Right hindlimb (tissue), 1 donor: Measurements from ENCODE around the gene MED16.
"Not testable (repeated sequence)": the region's sequence is repeated elsewhere in the genome, so short reads cannot be mapped to it uniquely, and the experiment has no call there.

Experiments used
- DNase-seq: peaks from one replicate; pipeline ENCODE4 v3.0.0-alpha.2; 2018

MED16 gene

DNA sequence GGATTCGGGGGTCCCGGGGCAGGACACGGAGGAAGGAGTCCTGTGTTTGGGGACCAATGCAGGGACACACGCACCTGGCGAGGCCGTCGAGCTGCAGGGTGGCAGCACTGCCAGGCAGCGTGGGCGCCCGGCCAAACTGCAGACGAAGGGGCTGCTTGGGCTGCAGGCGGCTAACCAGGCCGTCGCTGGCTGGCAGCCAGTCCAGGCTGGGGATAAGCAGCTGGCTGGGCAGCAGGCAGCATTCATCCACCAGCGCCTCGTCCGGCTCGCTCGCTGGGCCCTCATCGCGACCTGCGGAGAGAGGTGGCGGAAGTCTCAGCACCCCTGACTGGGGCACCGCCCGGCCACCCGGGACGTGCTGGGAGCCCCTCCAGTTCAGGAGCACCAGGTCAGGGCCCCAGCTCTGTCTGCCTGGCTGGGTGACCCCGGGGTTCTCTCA lies 22.0 kb downstream of the MED16 start:
- peak; percentile 68 for DNase-seq

DNA sequence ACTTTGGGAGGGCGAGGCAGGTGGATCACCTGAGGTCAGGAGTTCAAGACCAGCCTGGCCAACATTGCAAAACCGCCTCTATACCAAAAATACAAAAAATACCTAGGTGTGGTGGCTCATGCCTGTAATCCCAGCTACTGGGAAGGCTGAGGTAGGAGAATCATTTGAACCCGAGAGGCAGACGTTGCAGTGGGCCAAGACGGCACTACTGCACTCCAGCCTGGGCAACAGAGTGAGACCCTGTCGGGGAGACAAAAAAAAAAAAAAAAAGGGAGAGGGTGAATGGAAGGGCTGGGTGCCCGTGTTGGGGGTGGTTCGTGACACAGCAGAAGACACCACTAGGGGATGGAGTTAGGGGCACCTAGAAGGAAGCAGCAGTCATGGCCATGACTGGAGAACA lies 22.7 kb downstream of the MED16 start:
- DNase-seq = no peak

DNA sequence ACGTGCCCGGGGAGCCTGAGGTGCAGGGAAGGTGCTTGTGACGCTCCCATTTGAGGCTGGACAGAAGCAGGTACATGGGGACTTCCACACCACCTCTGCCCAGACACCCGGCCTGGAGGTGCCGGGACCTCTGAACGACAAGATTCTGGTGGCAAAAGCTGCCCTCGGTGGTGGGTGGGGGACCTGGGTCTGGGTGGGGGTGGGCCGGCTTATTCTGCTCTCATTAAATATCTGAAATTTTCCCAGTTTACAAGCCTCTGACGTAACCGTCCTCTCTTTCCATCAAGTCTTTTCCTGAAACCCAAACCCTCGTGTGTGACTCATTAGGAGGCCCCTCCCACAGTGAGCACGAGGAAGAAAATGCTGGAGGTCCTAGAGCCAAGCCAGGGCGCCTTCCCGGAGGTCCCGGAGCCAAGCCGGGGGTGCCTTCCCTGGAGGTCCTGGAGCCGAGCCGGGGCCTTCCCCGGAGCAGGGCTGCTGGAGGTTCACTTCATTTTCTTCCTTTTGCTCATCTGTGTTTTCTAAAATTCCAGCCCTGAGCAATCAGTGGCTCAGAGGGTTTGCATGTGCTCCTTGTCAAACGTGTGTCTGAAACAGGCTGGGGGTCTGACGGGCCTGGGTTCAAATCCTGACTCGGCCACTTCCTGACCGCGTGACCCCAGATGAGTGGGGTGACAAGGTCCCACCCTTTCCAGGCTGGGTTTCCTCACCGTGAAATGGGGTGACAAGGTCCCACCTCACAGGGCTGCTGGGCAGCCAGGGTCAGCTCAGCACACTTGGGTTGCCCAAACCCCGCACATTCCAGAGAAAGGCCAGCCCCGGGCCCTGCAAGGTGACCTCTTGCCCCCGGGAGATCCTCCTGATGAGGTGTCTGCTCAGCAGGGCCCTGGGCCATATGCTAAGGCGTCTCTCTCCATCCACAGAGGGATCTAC lies 23.5 kb downstream of the MED16 start:
- peak; percentile 77 for DNase-seq

DNA sequence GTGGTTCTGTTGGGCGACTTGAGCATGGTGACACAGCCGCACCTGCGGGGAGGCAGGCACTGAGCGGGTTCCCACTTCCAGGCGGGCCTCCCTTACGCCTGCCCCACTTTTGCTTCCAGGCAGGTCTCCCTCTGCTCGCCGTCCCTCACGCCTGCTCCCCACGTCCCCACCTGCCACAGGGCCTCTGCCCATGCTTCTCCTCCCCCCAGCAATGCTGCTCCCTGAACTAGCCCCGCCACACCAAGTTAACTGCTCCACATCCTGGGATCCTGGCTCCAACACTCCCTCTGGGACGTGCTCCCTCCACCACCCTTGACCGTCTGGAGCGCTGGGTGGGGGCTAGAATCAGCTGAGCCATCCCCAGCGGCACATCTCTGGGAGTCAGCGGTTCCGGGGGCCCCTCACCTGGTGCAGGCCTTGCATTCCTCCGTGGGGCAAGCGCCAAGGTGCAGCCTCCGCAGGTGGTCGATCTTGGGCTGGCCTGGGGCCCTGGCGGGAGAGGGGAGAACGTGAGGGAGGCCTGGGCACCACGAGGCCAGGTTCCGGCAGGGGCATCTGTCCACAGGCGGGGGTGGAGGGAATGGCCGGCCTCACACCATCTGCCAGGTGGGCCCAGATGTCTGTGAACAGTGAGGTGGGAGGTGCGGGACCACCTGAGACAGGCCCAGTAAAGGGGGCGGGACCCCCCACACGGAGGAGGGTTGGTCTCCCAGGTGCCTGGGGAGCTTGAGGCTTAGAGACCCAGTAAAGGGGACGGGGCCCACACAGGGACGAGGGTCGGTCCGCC lies 24.3 kb downstream of the MED16 start:
- no peak for DNase-seq

DNA sequence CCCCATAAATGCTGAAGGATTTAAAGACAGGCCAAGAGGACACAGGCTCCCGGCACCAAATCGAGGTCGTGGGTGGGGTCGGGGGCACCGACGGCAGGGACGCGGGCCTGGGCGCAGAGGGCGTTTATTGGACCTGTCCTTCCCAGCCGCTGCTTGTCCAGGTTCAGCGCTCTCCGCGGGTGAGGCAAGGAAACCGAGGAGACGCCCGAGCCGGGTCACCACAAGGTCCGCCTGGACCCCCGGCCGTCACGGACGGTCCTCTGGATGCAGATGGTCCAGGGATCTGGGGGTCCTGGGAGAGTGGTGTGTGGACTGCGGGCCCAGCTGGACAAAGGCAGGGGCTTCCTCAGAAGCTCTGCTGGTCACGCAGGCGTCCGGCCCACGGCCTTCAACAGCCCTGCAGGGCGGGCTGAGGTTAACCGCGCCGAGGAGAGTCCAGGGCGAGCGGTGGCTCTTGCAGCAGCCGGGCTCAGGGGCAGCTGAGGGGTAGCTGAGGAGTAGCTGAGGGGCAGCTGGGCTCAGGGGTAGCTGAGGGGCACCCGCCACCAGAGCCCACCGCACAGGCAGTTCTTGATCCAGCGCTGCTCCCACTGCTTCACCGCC lies 25.0 kb downstream of the MED16 start:
- no peak for DNase-seq

DNA sequence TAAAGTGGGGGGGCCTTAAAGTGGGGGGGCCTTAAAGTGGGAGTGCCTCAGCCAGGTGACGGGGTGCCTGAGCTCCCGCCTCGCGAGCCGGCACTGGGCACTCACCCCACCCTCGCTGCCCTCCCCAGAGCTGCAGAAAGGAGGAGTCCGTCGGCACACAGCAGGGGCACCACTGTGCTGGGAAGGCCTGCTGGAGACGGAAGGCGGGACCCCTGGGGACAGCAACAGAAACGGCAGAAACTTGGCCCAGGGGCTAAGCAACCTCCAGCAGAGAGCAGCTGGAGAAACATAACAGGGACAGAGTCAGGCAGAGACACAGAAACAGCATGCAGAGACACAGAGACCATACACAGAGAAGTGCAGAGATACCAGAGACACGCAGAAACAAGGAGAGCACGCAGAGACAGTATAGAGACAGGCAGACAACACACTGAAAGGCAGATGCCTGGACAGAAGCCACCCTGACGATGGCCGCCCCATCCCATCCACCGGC lies 25.6 kb downstream of the MED16 start:
- DNase-seq = no peak

DNA sequence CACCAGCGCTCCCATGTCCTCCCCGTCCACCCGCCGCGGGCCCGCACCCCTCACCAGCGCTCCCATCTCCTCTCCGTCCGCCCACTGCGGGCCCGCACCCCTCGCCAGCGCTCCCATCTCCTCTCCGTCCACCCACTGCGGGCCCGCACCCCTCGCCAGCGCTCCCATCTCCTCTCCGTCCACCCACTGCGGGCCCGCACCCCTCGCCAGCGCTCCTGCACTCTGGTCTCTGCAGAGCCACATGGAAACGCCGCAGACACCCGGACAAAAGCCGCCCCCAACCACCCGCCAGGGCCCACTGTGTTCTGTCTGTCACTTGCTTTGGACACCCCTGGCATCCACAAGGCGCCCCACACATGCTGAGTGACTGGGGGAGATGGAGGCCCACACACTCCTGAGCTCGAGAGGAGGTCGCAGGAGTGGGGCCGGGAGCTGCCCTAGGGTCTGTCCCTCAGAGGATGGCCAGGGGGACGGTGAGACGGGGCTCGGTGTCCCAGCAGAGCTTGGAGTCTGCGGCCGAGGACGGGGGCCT lies 26.2 kb downstream of the MED16 start:
- no peak for DNase-seq

DNA sequence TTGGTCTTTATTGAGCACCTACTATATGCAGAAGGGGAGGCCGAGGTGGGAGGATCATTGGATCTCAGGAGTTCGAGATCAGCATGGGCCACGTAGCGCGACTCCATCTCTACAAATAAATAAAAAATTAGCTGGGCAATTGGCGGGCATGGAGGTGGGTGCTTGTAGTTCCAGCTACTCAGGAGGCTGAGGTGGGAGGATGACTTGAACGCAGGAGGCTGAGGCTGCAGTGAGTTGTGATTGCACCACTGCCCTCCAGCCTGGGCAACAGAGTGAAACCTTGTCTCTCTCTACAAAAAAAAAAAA lies 29.7 kb downstream of the MED16 start:
- no peak for DNase-seq

DNA sequence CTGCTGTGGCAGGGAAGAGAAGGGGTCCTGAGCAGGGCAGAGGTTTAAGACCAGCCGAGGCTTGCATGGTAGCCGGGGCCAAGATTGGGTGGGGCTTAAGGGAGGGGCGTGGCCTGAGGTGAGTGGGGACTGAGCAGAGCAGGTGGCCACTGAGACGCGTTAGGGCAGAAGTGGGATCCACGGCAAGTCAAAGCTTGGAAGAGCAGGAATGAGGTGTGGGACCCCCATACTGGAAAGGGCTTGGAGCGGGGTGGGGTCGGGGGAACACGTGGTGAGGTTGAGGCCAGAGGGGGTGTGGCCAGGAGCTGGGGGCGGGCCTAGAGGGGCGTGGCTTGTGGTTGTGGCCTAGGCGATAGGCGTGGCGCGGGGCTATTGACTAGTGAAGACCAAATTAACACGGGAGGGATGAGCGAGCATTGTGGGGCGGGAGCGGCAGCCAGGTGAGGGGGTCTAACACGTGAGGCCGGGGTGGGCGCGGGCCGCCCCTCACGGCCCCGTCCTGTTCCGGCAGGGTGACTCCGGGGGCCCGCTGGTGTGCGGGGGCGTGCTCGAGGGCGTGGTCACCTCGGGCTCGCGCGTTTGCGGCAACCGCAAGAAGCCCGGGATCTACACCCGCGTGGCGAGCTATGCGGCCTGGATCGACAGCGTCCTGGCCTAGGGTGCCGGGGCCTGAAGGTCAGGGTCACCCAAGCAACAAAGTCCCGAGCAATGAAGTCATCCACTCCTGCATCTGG lies 30.2 kb downstream of the MED16 start:
- peak; percentile 65 for DNase-seq

DNA sequence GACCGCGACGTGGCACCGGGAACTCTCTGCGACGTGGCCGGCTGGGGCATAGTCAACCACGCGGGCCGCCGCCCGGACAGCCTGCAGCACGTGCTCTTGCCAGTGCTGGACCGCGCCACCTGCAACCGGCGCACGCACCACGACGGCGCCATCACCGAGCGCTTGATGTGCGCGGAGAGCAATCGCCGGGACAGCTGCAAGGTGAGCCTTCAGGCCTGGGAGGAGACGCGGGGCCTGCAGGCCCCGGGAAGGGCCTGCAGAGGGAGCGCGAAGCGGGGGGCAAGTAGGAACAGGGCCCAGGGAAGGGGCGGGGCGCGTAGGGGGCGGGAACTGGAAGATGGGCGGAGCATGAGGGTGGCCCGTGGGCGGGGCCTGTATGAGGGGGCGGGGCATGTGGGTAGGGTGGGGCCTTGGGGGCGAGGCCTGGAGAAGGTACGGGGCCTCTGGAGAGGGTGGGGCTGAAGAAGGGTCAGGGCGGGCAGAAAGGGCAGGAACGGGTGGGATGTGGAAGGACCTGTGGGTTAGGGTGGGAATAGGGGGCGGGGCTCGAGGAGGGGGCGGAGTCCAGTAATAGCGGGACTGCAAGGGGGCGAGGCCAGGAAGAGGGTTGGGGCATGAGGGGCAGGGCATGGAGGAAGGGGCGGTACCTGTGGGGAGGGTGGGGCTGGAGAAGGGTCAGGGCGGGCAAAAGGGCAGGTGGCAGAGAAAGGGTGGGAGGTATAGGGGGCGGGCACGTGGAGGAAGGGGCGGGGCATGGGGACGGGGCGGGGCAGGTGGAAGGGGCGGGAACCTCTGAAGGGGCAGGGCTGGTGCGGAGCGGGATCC lies 31.0 kb downstream of the MED16 start:
- no peak for DNase-seq

DNA sequence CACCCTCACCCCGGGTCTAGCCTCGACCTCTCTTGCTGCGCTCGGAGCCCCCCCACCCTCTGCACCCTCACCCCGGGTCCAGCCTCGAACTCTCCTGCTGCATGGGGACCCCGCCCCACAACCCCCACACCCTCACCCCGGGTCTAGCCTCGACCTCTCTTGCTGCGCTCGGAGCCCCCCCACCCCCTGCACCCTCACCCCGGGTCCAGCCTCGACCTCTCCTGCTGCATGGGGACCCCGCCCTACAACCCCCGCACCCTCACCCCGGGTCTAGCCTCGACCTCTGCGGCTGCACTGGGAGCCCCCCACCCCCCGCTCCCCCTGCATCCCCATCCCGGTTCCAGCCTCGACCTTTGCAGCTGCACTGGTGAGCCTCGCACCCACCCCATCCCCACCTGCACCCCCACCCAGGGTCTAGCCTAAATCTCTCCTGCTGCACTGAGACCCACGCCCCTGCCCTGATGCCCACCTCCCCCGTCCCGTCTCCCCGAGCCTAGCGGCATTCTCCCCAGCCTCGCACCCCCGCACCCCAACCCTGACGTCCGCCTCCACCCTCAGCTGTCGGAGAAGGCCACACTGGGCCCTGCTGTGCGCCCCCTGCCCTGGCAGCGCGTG lies 31.7 kb downstream of the MED16 start:
- peak; percentile 18 for DNase-seq

DNA sequence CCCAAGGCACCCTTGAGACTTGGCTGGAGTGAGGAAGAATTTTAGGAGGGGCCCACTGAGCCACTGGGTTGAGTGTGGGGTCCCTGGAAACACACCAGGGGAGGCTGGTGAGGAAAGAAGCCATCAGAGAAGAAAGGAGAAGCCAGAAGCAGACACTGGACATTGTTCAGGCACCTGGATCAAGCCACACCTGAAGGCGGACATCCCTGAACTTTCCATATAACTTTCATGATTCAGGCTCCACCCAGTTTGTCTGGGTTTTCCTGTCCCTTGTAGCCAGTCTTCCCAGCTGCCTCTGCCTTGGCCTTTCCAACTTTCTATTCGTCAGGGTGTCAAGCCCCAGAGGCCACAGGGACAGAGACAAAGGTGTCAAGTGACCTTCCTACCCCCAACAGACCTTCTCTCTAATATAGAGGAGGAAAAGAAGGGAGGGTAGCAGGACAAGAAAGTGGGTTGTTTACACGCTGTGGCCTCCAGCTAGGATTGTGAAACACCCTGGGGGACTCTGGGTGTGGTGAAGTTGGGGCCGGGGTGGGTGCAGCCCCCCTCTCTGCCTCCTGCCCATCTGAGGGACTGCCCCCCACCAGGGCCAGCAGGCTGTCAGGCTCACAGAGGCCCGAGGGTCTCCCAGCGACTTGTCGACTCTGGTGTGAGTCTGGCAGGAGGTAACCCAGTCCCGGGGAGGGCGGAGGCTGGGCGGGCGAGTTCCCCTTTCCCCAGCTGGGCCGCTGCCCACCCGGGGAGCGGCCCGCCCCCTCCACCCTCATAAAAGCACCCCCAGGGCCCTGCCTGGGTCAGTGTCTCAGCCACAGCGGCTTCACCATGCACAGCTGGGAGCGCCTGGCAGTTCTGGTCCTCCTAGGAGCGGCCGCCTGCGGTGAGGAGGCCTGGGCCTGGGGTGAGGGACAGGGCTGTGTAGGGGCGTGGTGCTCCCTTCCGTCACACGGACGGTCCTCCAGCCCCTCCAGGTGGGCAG lies 33.8 kb downstream of the MED16 start, which contains the start of gene CFD:
TSS of gene CFD (plus strand) at position 797 of the 976 bp plus-strand sequence. CDS start at position 823, 26 bp downstream.
- peak; percentile 25 for DNase-seq

DNA sequence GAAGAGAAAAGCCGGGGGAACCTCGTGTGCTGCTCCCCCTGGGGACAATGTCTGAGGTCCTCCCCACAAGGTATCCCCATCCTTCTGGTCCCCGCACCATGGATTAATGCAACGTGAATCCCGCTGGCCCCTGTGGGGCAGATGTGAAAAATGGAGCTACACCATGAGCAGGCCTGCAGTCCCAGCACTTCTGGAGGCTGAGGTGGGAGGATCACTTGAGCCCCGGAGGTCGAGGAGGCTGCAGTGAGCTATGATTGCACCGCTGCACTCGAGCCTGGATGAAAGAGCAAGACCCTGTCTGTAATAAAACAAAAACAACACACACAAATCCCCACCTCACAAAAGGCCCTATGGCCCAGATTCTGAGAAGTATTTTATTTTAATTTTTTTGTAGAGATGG lies 34.7 kb downstream of the MED16 start:
- no peak for DNase-seq

DNA sequence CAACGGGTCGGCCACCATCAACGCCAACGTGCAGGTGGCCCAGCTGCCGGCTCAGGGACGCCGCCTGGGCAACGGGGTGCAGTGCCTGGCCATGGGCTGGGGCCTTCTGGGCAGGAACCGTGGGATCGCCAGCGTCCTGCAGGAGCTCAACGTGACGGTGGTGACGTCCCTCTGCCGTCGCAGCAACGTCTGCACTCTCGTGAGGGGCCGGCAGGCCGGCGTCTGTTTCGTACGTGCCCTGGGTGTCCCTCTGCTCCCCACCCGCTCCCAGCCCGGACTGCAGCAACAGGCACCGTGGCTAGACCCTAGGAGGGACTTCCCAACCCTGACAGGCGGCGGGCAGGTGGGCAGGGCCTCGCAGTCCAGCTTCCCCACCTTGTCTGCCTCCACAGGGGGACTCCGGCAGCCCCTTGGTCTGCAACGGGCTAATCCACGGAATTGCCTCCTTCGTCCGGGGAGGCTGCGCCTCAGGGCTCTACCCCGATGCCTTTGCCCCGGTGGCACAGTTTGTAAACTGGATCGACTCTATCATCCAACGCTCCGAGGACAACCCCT lies 37.3 kb downstream of the MED16 start:
- peak; percentile 20 for DNase-seq

DNA sequence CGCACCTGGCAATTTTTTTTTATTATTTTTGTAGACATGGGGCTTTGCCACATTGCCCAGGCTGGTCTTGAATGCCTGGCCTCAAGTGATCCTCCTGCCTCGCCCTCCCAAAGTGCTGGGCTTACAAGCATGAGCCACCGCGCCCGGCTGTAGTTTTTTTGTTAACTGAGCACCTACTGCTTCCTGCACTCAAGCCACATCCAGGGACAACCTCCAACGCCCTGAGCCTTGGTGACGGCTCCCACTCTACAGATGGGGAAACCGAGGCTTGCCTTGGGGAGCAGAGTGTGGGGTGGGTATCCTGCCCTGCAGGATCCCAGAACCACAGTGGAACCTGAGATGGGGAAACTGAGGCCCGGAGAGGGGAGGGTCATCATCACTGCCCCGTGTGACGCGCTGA lies 37.8 kb downstream of the MED16 start:
- DNase-seq = no peak

DNA sequence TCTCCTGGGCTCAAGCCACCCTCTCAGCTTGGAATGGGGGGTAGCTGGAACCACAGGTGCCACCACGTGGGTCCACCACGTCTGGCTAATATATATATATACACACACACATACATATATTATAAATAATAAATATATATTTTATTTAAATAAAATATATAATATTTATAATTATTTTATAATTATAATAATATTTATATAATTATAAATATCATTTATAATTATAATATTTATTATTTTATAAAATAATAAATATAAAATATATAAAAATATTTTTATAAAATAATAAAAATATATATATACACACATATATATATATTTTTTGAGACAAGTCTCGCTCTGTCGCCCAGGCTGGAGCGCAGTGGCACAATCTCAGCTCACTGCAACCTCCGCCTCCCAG lies 38.4 kb downstream of the MED16 start:
- no peak for DNase-seq

DNA sequence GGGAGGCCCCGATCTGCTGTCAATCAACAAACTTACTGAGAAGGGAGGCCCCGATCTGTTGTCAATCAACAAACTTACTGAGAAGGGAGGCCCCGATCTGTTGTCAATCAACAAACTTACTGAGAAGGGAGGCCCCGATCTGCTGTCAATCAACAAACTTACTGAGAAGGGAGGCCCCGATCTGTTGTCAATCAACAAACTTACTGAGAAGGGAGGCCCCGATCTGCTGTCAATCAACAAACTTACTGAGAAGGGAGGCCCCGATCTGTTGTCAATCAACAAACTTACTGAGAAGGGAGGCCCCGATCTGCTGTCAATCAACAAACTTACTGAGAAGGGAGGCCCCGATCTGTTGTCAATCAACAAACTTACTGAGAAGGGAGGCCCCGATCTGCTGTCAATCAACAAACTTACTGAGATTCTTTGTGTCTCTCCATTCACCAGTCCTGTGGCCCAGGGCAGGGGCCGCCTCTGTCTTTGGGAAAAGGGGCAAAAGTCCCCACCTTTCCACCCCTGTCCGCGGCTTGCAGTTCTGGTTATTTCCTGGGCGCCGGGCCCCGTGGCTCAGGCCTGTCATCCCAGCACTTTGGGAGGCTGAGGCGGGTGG lies 39.3 kb downstream of the MED16 start:
- DNase-seq = not testable (repeated sequence)

DNA sequence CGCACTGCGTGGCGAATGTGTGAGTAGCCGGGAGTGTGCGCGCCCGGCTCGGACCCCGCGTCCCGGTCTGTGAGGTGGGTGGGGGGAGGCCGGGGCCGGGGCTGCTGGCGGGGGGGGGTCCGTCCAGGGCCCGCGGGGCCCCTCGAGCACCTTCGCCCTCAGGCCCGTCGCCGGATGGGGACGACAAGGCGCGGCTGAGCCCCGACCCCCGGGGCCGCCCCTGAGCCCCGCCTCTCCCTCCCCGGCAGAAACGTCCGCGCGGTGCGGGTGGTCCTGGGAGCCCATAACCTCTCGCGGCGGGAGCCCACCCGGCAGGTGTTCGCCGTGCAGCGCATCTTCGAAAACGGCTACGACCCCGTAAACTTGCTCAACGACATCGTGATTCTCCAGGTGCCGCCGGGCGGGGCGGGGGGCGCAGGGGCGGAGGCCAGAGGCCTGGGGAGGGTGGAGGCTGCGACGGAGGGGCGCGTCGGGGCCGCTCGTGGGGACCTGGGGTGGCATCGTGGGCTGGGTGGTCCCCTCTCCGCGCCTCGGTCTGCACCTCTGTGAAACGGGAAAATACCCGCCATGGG lies 39.9 kb downstream of the MED16 start:
- DNase-seq = no peak
